ENCODE data around the gene INPP5D.

The INPP5D gene

GRCh38 chr2:233031556-233032500, 28.3 kb upstream of the INPP5D start:
- DNase-seq (ENCODE audit: low read depth, low spot score): no peak
- H3K27ac ChIP-seq: no peak overlapping the region

GRCh38 chr2:233032551-233033320, 27.4 kb upstream of the INPP5D start, which contains the start of gene NEU2:
NEU2 (plus strand) TSS chr2:233032672; CDS start chr2:233032672, 0 bp downstream.
- no peak for DNase-seq (ENCODE audit: low read depth, low spot score)
- peak within 1 kb of the TSS; percentile 40 for H3K27ac ChIP-seq

GRCh38 chr2:233033672-233034071, 26.5 kb upstream of the INPP5D start:
- no peak for DNase-seq (ENCODE audit: low read depth, low spot score)
- peak overlapping the region; percentile 40 for H3K27ac ChIP-seq

GRCh38 chr2:233034091-233034882, 25.9 kb upstream of the INPP5D start:
- peak overlapping the region; percentile 40 for H3K27ac ChIP-seq
- DNase-seq (ENCODE audit: low read depth, low spot score): no peak

GRCh38 chr2:233035426-233036161, 24.5 kb upstream of the INPP5D start:
- no peak for DNase-seq (ENCODE audit: low read depth, low spot score)
- H3K27ac ChIP-seq: no peak overlapping the region

- DNase-seq (ENCODE audit: low read depth, low spot score): no peak
- no peak overlapping the region for H3K27ac ChIP-seq
These were observed 23.8 kb upstream of the INPP5D start for GRCh38 chr2:233036162-233036838.

GRCh38 chr2:233037078-233037477, 23.1 kb upstream of the INPP5D start:
- H3K27ac ChIP-seq: no peak overlapping the region
- no peak for DNase-seq (ENCODE audit: low read depth, low spot score)

- no peak for DNase-seq (ENCODE audit: low read depth, low spot score)
These were observed 20.8 kb upstream of the INPP5D start for GRCh38 chr2:233039212-233039845.

GRCh38 chr2:233039846-233040530, 20.2 kb upstream of the INPP5D start:
- DNase-seq (ENCODE audit: low read depth, low spot score): no peak
- H3K27ac ChIP-seq: no peak overlapping the region

More at GRCh38 chr2:233039212-233039845, 20.8 kb upstream of the INPP5D start:
- no peak overlapping the region for H3K27ac ChIP-seq

- no peak for DNase-seq (ENCODE audit: low read depth, low spot score)
These were observed 19.6 kb upstream of the INPP5D start for GRCh38 chr2:233040571-233040970.

GRCh38 chr2:233041722-233042323, 18.3 kb upstream of the INPP5D start:
- no peak overlapping the region for H3K27ac ChIP-seq
- no peak for DNase-seq (ENCODE audit: low read depth, low spot score)

More at GRCh38 chr2:233040571-233040970, 19.6 kb upstream of the INPP5D start:
- no peak overlapping the region for H3K27ac ChIP-seq

GRCh38 chr2:233042549-233042948, 17.6 kb upstream of the INPP5D start:
- no peak for DNase-seq (ENCODE audit: low read depth, low spot score)
- H3K27ac ChIP-seq: no peak overlapping the region

GRCh38 chr2:233044974-233045605, 15.1 kb upstream of the INPP5D start:
- no peak for DNase-seq (ENCODE audit: low read depth, low spot score)
- H3K27ac ChIP-seq: no peak overlapping the region

- no peak for DNase-seq (ENCODE audit: low read depth, low spot score)
- no peak overlapping the region for H3K27ac ChIP-seq
These were observed 12.9 kb upstream of the INPP5D start for GRCh38 chr2:233047206-233047605.

GRCh38 chr2:233047667-233048066, 12.5 kb upstream of the INPP5D start:
- no peak overlapping the region for H3K27ac ChIP-seq
- no peak for DNase-seq (ENCODE audit: low read depth, low spot score)

- H3K27ac ChIP-seq: no peak overlapping the region
- no peak for DNase-seq (ENCODE audit: low read depth, low spot score)
These were observed 11.5 kb upstream of the INPP5D start for GRCh38 chr2:233048569-233049193.
